SH-SY5Y (cell line): ENCODE results near the gene ZFR2.

Experiments used
- GATA2 ChIP-seq: IDR thresholded peaks from 2 replicates; pipeline ENCODE4 v1.6.1; 2011; ENCODE audit warnings: mild to moderate bottlenecking, low read depth, low read length
- GATA3 ChIP-seq: IDR thresholded peaks from 2 replicates; pipeline ENCODE4 v1.6.1; 2011; ENCODE audit warnings: low read depth, mild to moderate bottlenecking, low read length, moderate library complexity

DNA sequence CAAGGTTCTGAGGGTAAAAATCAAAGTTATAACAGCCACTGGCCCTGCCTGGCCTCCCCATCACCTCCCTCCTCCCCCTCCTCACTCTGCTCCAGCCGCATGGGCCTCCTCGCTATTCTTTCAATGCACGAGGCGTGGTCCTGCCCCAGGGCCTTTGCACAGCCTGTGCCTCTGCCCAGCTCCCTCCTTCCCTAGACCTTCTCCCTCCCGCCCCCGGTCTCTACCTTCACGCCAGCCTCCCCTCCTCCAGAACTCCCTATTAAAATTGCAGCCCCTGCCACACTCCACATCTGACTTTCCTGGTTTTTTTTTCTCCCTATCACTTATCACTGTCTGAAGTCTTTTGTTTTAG, 100.1 kb downstream of the ZFR2 start:
- TF ChIP-seq GATA2 (no peak), GATA3 (no peak)
